IMR-90 (cell line): Measurements from ENCODE around the gene PCK1. TPM values are rescaled to one million over a fixed set of nuclear protein-coding genes. Genes with fewer than 3 reads are reported as not detected.

Experiments
- ATAC-seq: fragments of 200-7000 bp; cut with Tn5 transposase; 2 replicates; pipeline ENCODE4 v1.9.1; 2020; ENCODE audit warnings: low read depth, mild to moderate bottlenecking, moderate library complexity
- BruUV-seq: library from RNA; stranded (reverse); fragments of 400-500 nt; replicated peaks from 2 replicates; lab custom pipeline; 2021; lab: Mats Ljungman, UMichigan
- CTCF ChIA-PET: fragments of 300-600 bp; formaldehyde crosslinking; extraction: SDS; loops from one replicate; lab custom pipeline; 2021; ENCODE audit warnings: antibody characterized with exemption; lab: Yijun Ruan, JAX
- POLR2A ChIA-PET: fragments of 300-600 bp; sonication (Branson Sonifier 250); formaldehyde crosslinking; loops from one replicate; lab custom pipeline; 2022; ENCODE audit warnings: antibody characterized with exemption; ENCODE audit not compliant: unreplicated experiment; lab: Charles Lee
- DNase-seq: peaks from one replicate; pipeline ENCODE4 v3.0.0; 2013
- H2AFZ ChIP-seq: replicated peaks from 2 replicates; pipeline ENCODE3; 2013; ENCODE audit warnings: low read length, mild to moderate bottlenecking; ENCODE audit not compliant: poor library complexity
- H2AK5ac ChIP-seq: 2 replicates; pipeline ENCODE4 v1.6.1; 2013; ENCODE audit warnings: low read depth, low read length, inconsistent platforms
- H2AK9ac ChIP-seq: replicated peaks from 2 replicates; pipeline ENCODE3; 2013; ENCODE audit warnings: mild to moderate bottlenecking, low read depth, low read length, moderate library complexity; ENCODE audit not compliant: poor library complexity
- H2BK120ac ChIP-seq: 2 replicates; pipeline ENCODE4 v1.6.1; 2013; ENCODE audit warnings: low read depth, low read length, inconsistent platforms
- H2BK15ac ChIP-seq: 3 replicates; pipeline ENCODE4 v1.6.1; 2013; ENCODE audit warnings: low read depth, low read length, inconsistent platforms
- H2BK20ac ChIP-seq: 2 replicates; pipeline ENCODE4 v1.6.1; 2013; ENCODE audit warnings: low read depth, mild to moderate bottlenecking, inconsistent platforms, low read length, moderate library complexity
- H2BK5ac ChIP-seq: 2 replicates; pipeline ENCODE4 v1.6.1; 2013; ENCODE audit warnings: mild to moderate bottlenecking, low read depth, low read length, inconsistent platforms; ENCODE audit not compliant: poor library complexity, severe bottlenecking
- H3K14ac ChIP-seq: replicated peaks from 2 replicates; pipeline ENCODE4 v1.6.1; 2013; ENCODE audit warnings: low read depth, low read length, inconsistent platforms
- H3K18ac ChIP-seq: 2 replicates; pipeline ENCODE4 v1.6.1; 2013; ENCODE audit warnings: low read depth, low read length, control low read depth
- H3K23ac ChIP-seq: 2 replicates; pipeline ENCODE4 v1.6.1; 2013; ENCODE audit warnings: low read depth, low read length, inconsistent platforms
- H3K27ac ChIP-seq: 2 replicates; pipeline ENCODE4 v1.5.1; 2013; ENCODE audit warnings: mild to moderate bottlenecking, control low read depth, low read length; ENCODE audit not compliant: insufficient read depth
- H3K27me3 ChIP-seq: 2 replicates; pipeline ENCODE4 v1.6.1; 2013; ENCODE audit warnings: low read length; ENCODE audit not compliant: control insufficient read depth, insufficient read depth
- H3K36me3 ChIP-seq: 2 replicates; pipeline ENCODE4 v1.6.1; 2013; ENCODE audit warnings: low read length, mixed read lengths; ENCODE audit not compliant: control insufficient read depth, insufficient read depth
- H3K4ac ChIP-seq: 2 replicates; pipeline ENCODE4 v1.6.1; 2013; ENCODE audit warnings: low read depth, low read length, inconsistent platforms
- H3K4me1 ChIP-seq: 2 replicates; pipeline ENCODE4 v1.6.1; 2013; ENCODE audit warnings: low read length, mixed read lengths; ENCODE audit not compliant: control insufficient read depth, insufficient read depth
- H3K4me2 ChIP-seq: 2 replicates; pipeline ENCODE4 v1.6.1; 2013; ENCODE audit warnings: low read depth, mild to moderate bottlenecking, control low read depth, low read length, moderate library complexity
- H3K4me3 ChIP-seq: 2 replicates; pipeline ENCODE4 v1.5.1; 2013; ENCODE audit warnings: low read depth, mild to moderate bottlenecking, control low read depth, low read length, moderate library complexity; ENCODE audit not compliant: insufficient read depth
- H3K56ac ChIP-seq: 2 replicates; pipeline ENCODE4 v1.6.1; 2013; ENCODE audit warnings: low read length, inconsistent platforms; ENCODE audit not compliant: insufficient read depth; ENCODE audit errors: extremely low read depth
- H3K79me1 ChIP-seq, 2 experiments: 2 replicates each; pipeline ENCODE4 v1.6.1; 2013; ENCODE audit warnings: low read length in 2 of 2, inconsistent platforms in 1 of 2, low read depth in 1 of 2
- H3K9ac ChIP-seq: 2 replicates; pipeline ENCODE4 v1.6.1; 2013; ENCODE audit warnings: low read depth, low read length, control low read depth
- H3K9me1 ChIP-seq: 2 replicates; pipeline ENCODE4 v1.6.1; 2013; ENCODE audit warnings: low read length, inconsistent platforms; ENCODE audit not compliant: insufficient read depth
- H3K9me3 ChIP-seq: 2 replicates; pipeline ENCODE4 v1.6.1; 2013; ENCODE audit warnings: low read length; ENCODE audit not compliant: control insufficient read depth, insufficient read depth
- H4K20me1 ChIP-seq: 2 replicates; pipeline ENCODE4 v1.6.1; 2013; ENCODE audit warnings: low read length, inconsistent platforms; ENCODE audit not compliant: insufficient read depth
- H4K5ac ChIP-seq: 2 replicates; pipeline ENCODE4 v1.6.1; 2013; ENCODE audit warnings: mild to moderate bottlenecking, low read depth, low read length, control low read depth
- H4K8ac ChIP-seq, 2 experiments: 2 replicates each; pipeline ENCODE4 v1.6.1; 2013; ENCODE audit warnings: low read depth in 2 of 2, low read length in 2 of 2, control low read depth in 1 of 2, inconsistent platforms in 1 of 2
- H4K91ac ChIP-seq: 2 replicates; pipeline ENCODE4 v1.6.1; 2013; ENCODE audit warnings: low read depth, low read length, inconsistent platforms; ENCODE audit not compliant: insufficient read depth
- BHLHE40 ChIP-seq: fragments of 150-350 bp; IDR thresholded peaks from 2 replicates; pipeline ENCODE4 v1.6.1; 2016; ENCODE audit warnings: mild to moderate bottlenecking, low read depth, low read length
- CEBPB ChIP-seq: IDR thresholded peaks from 2 replicates; pipeline ENCODE4 v1.6.1; 2012; ENCODE audit warnings: low read depth, low read length, improper control_type of control experiment
- CHD1 ChIP-seq: IDR thresholded peaks from 2 replicates; pipeline ENCODE4 v1.6.1; 2012; ENCODE audit warnings: low read depth, low read length, improper control_type of control experiment
- CTCF ChIP-seq: conservative IDR thresholded peaks from 2 replicates; pipeline ENCODE4 v1.5.1; 2012; ENCODE audit warnings: mild to moderate bottlenecking, low read depth, low read length, improper control_type of control experiment
- ELK1 ChIP-seq: fragments of 150-350 bp; IDR thresholded peaks from 2 replicates; pipeline ENCODE4 v1.6.1; 2016; ENCODE audit warnings: low read depth, mild to moderate bottlenecking, low read length, moderate library complexity, borderline replicate concordance
- FOS ChIP-seq: fragments of 150-350 bp; IDR thresholded peaks from 2 replicates; pipeline ENCODE4 v1.6.1; 2016; ENCODE audit warnings: low read depth, low read length
- MAFK ChIP-seq: IDR thresholded peaks from 2 replicates; pipeline ENCODE4 v1.6.1; 2012; ENCODE audit warnings: low read depth, low read length, improper control_type of control experiment
- MAZ ChIP-seq: IDR thresholded peaks from 2 replicates; pipeline ENCODE4 v1.6.1; 2012; ENCODE audit warnings: low read depth, mild to moderate bottlenecking, low read length, improper control_type of control experiment, moderate library complexity, borderline replicate concordance
- MXI1 ChIP-seq: IDR thresholded peaks from 2 replicates; pipeline ENCODE4 v1.6.1; 2012; ENCODE audit warnings: low read depth, mild to moderate bottlenecking, low read length, moderate library complexity, borderline replicate concordance
- NFE2L2 ChIP-seq: fragments of 150-350 bp; IDR thresholded peaks from 2 replicates; pipeline ENCODE4 v1.6.1; 2016; ENCODE audit warnings: low read depth, mild to moderate bottlenecking, low read length
- POLR2A ChIP-seq: IDR thresholded peaks from 2 replicates; pipeline ENCODE4 v1.6.1; 2012; ENCODE audit warnings: mild to moderate bottlenecking, low read depth, low read length
- RAD21 ChIP-seq: IDR thresholded peaks from 2 replicates; pipeline ENCODE4 v1.6.1; 2012; ENCODE audit warnings: low read length, improper control_type of control experiment
- RCOR1 ChIP-seq: IDR thresholded peaks from 2 replicates; pipeline ENCODE4 v1.6.1; 2012; ENCODE audit warnings: mild to moderate bottlenecking, low read length, improper control_type of control experiment; ENCODE audit not compliant: insufficient replicate concordance
- RFX5 ChIP-seq: IDR thresholded peaks from 2 replicates; pipeline ENCODE4 v1.8.0; 2012; ENCODE audit warnings: low read depth, mild to moderate bottlenecking, low read length, moderate library complexity
- SMC3 ChIP-seq: fragments of 150-350 bp; IDR thresholded peaks from 2 replicates; pipeline ENCODE4 v1.6.1; 2016; ENCODE audit warnings: low read depth, mild to moderate bottlenecking, antibody characterized with exemption, low read length, moderate library complexity
- USF2 ChIP-seq: fragments of 150-350 bp; IDR thresholded peaks from 2 replicates; pipeline ENCODE4 v1.6.1; 2017; ENCODE audit warnings: mild to moderate bottlenecking, antibody characterized with exemption, low read length, low read depth
- WGBS, 2 experiments: methylation state at CpG; one replicate each; pipeline versions ENCODE4 v1.1.5 to v1.1.7; 2013; ENCODE audit warnings: missing lambda C conversion rate in 2 of 2; ENCODE audit not compliant: insufficient read length in 1 of 2; ENCODE audit errors: extremely low coverage in 2 of 2; 5-methylcytosine and 5-hydroxymethylcytosine counted together
- dilution Hi-C: fragments of 300-500 bp; cut with HindIII; formaldehyde crosslinking; loops from one replicate; pipeline ENCODE4 v1.14.3; 2018; ENCODE audit warnings: low sequenced_read_pairs; ENCODE audit not compliant: unreplicated experiment
- in situ Hi-C: fragments of 300-500 bp; cut with MboI; formaldehyde crosslinking; loops from 3 replicates; pipeline ENCODE4 v1.14.3; 2019; ENCODE audit warnings: low sequenced_read_pairs, inconsistent platforms, mixed read lengths
- intact Hi-C: fragments of 100-400 bp; cut with micrococcal nuclease; formaldehyde crosslinking; loops from 2 replicates; pipeline ENCODE4 v1.10.0; 2022
- polyA plus RNA-seq, 3 experiments: library from polyadenylated mRNA; depleted of rRNA; stranded (reverse); fragments of >200 nt; gene quantifications; 2 replicates each; pipeline ENCODE4 v1.2.3, GENCODE V29; 2012; ENCODE audit warnings: low replicate concordance in 1 of 3
- total RNA-seq: library from RNA; depleted of rRNA; stranded (reverse); fragments of >200 nt; gene quantifications from 2 replicates; pipeline ENCODE4 v1.2.3, GENCODE V29; 2012

The PCK1 gene
- total and polyA plus RNA-seq, 2 of the 4 experiments (the other 2 are of a cell fraction) = not detected

- POLR2A ChIA-PET = no interaction called here
- Histone ChIP-seq H3K4me2 (no peak overlapping the region), H2AK5ac (no peak overlapping the region), H3K36me3 (no peaks in the 10 kb centered on the region), H3K4me3 (no peak overlapping the region), H3K56ac (no peak overlapping the region), H2AFZ (no peak overlapping the region), H2AK9ac (no peak overlapping the region), H2BK20ac (no peak overlapping the region), H2BK5ac (no peak overlapping the region), H3K79me1 (no peaks in the 10 kb centered on the region), H2BK120ac (no peak overlapping the region), H4K5ac (no peak overlapping the region), H3K14ac (no peak overlapping the region), H3K9me3 (no peaks in the 10 kb centered on the region), H3K4ac (no peak overlapping the region), H3K9ac (no peak overlapping the region), H3K9me1 (no peaks in the 10 kb centered on the region), H2BK15ac (no peak overlapping the region), H4K20me1 (no peaks in the 10 kb centered on the region), H3K4me1 (no peaks in the 10 kb centered on the region), H3K23ac (no peak overlapping the region), H3K27me3 (peaks cover 12% of the 10 kb centered on the region), H4K8ac (no peak overlapping the region), H3K27ac (no peak overlapping the region), H4K91ac (no peak overlapping the region), H3K18ac (no peak overlapping the region)
- 68% methylated on average over 3 of the region's 6 CpGs; no CpG with 5 or more reads in 1 of the 2 experiments for WGBS, 2 experiments
- BruUV-seq = no TSS peak
- DNase-seq (no peak), ATAC-seq (no peak)
- CTCF ChIA-PET = no interaction called here
- in situ Hi-C loops = no loop called here
- dilution Hi-C loops = no loop called here
- intact Hi-C loops = no loop called here
- TF ChIP-seq RCOR1 (no peak), NFE2L2 (no peak), BHLHE40 (no peak), SMC3 (no peak), MXI1 (no peak), RFX5 (no peak), RAD21 (no peak), CEBPB (no peak), ELK1 (no peak), USF2 (no peak), MAFK (no peak), CTCF (no peak), CHD1 (no peak), FOS (no peak), POLR2A (no peak), MAZ (no peak)
Measured at GRCh38 chr20:57617079-57617795, 56.3 kb downstream of the PCK1 start.
